NCI-H446 (cell line): Measurements from ENCODE around the gene RASSF10.

Experiments used
- DNase-seq, 2 experiments: peaks; one replicate each; lab custom pipeline; 2025; lab: John Stamatoyannopoulos, UW

The RASSF10 gene

DNA sequence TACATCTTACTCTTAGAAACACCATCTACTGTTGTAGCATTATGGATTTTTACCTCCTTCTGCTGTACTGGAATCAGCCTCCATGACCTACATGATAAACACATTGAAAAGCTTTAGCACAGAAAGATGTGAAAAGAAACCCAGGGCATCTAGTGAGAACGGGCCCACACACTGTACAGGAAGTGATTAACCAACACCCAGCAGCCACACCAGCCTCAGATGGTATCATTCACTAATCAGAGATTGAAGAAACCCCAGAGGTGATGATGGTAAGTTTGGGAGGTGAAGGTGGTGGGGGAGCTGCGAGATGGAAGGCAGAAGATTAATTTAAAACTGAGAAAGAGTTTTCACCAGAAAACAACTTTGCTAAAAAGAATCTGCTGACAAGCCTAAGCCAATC is 46.1 kb downstream of the RASSF10 start:
- no peak for DNase-seq

DNA sequence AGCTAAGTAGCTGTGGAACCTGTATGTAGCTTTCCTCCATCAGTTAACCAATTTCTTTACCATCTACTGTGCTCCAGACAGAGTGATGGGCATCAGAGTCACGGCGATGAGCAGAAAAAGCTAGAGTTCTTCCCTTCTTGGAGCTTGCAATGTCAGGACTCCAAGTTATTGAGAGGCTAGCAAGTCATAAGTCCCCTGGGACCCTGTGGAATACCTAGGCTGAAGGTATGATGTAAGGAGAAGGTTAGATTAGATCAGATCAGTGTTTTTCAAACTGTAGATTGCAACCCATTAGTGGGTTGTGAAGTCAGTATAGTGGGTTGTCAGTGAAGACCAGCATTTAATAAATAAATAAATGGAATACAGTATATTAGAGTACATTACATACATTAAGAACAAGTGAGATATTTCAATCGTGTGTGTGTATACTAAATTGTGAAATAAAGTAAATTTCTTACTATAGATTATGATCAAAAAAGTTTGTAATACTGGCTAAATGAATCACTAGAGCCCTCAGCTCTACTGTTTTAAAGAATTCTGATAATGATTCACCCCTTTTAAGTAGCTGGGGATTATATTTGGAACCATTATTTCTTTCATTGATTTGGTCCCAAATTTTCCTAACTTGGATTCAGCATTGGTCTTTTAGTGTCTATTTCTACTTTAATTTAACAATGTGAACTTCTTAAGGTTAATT is 52.3 kb downstream of the RASSF10 start:
- no peak for DNase-seq
